Ishikawa (cell line): ENCODE results near the gene KIF26B.

Source experiments
- CEBPB ChIP-seq: IDR thresholded peaks from 2 replicates; pipeline ENCODE4 v1.6.1; 2012
- EGR1 ChIP-seq: IDR thresholded peaks from 2 replicates; pipeline ENCODE4 v1.6.1; 2012
- EP300 ChIP-seq: IDR thresholded peaks from 2 replicates; pipeline ENCODE4 v1.6.1; 2012; ENCODE audit warnings: borderline replicate concordance
- FOXM1 ChIP-seq: IDR thresholded peaks from 2 replicates; pipeline ENCODE4 v1.6.1; 2012; ENCODE audit warnings: low read depth, borderline replicate concordance
- NFIC ChIP-seq: IDR thresholded peaks from 2 replicates; pipeline ENCODE4 v1.6.1; 2012
- RAD21 ChIP-seq: IDR thresholded peaks from 2 replicates; pipeline ENCODE4 v1.6.1; 2012; ENCODE audit warnings: low read depth
- TAF1 ChIP-seq: IDR thresholded peaks from 2 replicates; pipeline ENCODE4 v1.6.1; 2012; ENCODE audit warnings: low read depth, mild to moderate bottlenecking
- TCF12 ChIP-seq: IDR thresholded peaks from 2 replicates; pipeline ENCODE4 v1.6.1; 2012; ENCODE audit warnings: low read depth
- TEAD4 ChIP-seq: IDR thresholded peaks from 2 replicates; pipeline ENCODE4 v1.6.1; 2012
- YY1 ChIP-seq: IDR thresholded peaks from 2 replicates; pipeline ENCODE4 v1.6.1; 2012; ENCODE audit warnings: low read depth
- ZBTB7A ChIP-seq: IDR thresholded peaks from 2 replicates; pipeline ENCODE4 v1.6.1; 2012; ENCODE audit warnings: low read depth
- TF ChIP-seq, protein P1 (sequence below): IDR thresholded peaks from 2 replicates; pipeline ENCODE4 v1.6.1; 2012
- TF ChIP-seq, protein P2 (sequence below): IDR thresholded peaks from 2 replicates; pipeline ENCODE4 v1.6.1; 2012; ENCODE audit warnings: low read depth, mild to moderate bottlenecking
- TF ChIP-seq, protein P3 (sequence below): IDR thresholded peaks from 2 replicates; pipeline ENCODE4 v1.6.1; 2012

DNA sequence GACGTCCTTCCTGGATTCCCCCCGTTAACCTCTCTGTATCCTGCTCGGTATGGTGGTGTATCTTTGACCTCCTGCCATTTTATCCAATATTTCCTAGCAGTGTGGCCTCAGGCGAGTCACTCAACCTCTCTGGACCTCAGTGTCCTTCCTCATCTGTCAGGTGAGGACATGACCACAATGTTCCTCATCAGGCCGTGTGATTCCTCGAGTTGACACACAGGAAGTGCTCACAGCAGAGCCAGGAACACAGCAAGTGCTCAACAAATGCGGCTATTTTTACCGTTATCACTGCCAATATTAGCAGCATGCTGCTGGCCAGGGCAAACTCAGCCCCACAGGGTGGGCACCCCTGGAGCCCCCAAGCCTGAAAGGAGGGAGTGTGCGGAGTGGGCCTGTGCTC, 450.2 kb downstream of the KIF26B start:
- TF ChIP-seq, protein P1, sequence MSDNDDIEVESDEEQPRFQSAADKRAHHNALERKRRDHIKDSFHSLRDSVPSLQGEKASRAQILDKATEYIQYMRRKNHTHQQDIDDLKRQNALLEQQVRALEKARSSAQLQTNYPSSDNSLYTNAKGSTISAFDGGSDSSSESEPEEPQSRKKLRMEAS, result no peak
- no peak for TF ChIP-seq RAD21
- no peak for TF ChIP-seq EP300
- TF ChIP-seq, protein P2, sequence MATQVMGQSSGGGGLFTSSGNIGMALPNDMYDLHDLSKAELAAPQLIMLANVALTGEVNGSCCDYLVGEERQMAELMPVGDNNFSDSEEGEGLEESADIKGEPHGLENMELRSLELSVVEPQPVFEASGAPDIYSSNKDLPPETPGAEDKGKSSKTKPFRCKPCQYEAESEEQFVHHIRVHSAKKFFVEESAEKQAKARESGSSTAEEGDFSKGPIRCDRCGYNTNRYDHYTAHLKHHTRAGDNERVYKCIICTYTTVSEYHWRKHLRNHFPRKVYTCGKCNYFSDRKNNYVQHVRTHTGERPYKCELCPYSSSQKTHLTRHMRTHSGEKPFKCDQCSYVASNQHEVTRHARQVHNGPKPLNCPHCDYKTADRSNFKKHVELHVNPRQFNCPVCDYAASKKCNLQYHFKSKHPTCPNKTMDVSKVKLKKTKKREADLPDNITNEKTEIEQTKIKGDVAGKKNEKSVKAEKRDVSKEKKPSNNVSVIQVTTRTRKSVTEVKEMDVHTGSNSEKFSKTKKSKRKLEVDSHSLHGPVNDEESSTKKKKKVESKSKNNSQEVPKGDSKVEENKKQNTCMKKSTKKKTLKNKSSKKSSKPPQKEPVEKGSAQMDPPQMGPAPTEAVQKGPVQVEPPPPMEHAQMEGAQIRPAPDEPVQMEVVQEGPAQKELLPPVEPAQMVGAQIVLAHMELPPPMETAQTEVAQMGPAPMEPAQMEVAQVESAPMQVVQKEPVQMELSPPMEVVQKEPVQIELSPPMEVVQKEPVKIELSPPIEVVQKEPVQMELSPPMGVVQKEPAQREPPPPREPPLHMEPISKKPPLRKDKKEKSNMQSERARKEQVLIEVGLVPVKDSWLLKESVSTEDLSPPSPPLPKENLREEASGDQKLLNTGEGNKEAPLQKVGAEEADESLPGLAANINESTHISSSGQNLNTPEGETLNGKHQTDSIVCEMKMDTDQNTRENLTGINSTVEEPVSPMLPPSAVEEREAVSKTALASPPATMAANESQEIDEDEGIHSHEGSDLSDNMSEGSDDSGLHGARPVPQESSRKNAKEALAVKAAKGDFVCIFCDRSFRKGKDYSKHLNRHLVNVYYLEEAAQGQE, result no peak
- TF ChIP-seq NFIC, result no peak
- TF ChIP-seq TAF1, result no peak
- TF ChIP-seq, protein P3, sequence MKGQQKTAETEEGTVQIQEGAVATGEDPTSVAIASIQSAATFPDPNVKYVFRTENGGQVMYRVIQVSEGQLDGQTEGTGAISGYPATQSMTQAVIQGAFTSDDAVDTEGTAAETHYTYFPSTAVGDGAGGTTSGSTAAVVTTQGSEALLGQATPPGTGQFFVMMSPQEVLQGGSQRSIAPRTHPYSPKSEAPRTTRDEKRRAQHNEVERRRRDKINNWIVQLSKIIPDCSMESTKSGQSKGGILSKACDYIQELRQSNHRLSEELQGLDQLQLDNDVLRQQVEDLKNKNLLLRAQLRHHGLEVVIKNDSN, result no peak
- TF ChIP-seq YY1, result no peak
- no peak for TF ChIP-seq EGR1
- no peak for TF ChIP-seq FOXM1
- no peak for TF ChIP-seq TCF12
- TF ChIP-seq ZBTB7A, result no peak
- TF ChIP-seq TEAD4, result no peak
- TF ChIP-seq CEBPB, result no peak
